NB4 (cell line): Measurements from ENCODE around the gene YPEL2.

Experiments
- DNase-seq: peaks from one replicate; pipeline ENCODE4 v3.0.0; 2010; ENCODE audit warnings: low read depth
- H3K4me3 ChIP-seq: one replicate; pipeline ENCODE4 v1.5.1; 2011; ENCODE audit warnings: mild to moderate bottlenecking, low read depth, low read length, moderate library complexity
- MYC ChIP-seq: IDR thresholded peaks from 2 replicates; pipeline ENCODE4 v1.6.1; 2011; ENCODE audit warnings: low read depth, low read length
- POLR2A ChIP-seq: IDR thresholded peaks from 2 replicates; pipeline ENCODE4 v1.6.1; 2011; ENCODE audit warnings: mild to moderate bottlenecking; ENCODE audit not compliant: insufficient read length; ENCODE audit errors: extremely low read depth
- TF ChIP-seq, protein P1 (sequence below): IDR thresholded peaks from one replicate; pipeline ENCODE4 v1.5.1; 2012; ENCODE audit warnings: low read depth, low read length
- TF ChIP-seq, protein P2 (sequence below): IDR thresholded peaks from 2 replicates; pipeline ENCODE4 v1.6.1; 2011; ENCODE audit warnings: low read depth, low read length

YPEL2 gene

DNA sequence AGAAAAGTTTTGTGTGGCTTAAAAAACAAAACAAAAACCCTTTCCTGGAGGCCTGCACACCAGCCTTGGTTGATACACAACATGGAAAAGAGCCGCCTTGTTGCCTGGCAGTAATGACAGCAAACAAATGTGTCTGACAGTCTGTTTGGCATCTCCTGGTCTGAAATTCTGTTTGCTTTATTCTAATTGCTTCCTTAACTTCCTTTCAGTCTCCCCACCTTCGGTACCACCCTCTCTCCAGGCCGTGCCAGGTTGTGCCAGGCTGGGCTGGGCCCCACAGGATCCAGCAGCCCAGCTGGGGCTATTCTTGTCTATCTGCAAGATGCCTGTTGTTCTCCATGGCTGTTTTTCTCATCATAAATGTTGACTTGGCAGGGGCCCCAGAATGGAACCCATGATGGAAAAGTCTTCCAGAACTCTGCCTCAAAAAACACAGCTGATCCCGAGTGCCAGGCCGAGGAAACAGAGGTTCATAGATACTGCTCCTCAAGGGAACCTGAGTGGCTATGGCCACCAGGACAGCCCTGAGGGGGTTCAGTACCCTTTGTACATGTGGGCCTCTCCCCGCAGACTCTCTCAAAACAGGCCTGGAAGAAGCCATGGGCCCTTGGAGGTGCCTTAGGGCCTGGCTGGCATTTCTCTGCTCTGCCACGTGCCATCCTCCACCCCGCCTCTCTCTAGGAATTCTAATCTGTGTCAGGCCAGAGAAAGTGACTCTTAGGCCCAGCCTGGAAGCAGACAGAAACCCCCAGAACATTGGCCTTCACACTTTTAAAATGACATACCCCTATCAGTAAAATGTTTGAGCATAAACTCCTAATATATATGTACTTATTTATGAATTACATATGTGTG, 50.5 kb downstream of the YPEL2 start:
- no peak overlapping the region for H3K4me3 ChIP-seq
- no peak for DNase-seq
- TF ChIP-seq, protein P1, sequence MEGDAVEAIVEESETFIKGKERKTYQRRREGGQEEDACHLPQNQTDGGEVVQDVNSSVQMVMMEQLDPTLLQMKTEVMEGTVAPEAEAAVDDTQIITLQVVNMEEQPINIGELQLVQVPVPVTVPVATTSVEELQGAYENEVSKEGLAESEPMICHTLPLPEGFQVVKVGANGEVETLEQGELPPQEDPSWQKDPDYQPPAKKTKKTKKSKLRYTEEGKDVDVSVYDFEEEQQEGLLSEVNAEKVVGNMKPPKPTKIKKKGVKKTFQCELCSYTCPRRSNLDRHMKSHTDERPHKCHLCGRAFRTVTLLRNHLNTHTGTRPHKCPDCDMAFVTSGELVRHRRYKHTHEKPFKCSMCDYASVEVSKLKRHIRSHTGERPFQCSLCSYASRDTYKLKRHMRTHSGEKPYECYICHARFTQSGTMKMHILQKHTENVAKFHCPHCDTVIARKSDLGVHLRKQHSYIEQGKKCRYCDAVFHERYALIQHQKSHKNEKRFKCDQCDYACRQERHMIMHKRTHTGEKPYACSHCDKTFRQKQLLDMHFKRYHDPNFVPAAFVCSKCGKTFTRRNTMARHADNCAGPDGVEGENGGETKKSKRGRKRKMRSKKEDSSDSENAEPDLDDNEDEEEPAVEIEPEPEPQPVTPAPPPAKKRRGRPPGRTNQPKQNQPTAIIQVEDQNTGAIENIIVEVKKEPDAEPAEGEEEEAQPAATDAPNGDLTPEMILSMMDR = no peak
- TF ChIP-seq, protein P2, sequence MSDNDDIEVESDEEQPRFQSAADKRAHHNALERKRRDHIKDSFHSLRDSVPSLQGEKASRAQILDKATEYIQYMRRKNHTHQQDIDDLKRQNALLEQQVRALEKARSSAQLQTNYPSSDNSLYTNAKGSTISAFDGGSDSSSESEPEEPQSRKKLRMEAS = no peak
- TF ChIP-seq POLR2A (no peak), MYC (no peak)

DNA sequence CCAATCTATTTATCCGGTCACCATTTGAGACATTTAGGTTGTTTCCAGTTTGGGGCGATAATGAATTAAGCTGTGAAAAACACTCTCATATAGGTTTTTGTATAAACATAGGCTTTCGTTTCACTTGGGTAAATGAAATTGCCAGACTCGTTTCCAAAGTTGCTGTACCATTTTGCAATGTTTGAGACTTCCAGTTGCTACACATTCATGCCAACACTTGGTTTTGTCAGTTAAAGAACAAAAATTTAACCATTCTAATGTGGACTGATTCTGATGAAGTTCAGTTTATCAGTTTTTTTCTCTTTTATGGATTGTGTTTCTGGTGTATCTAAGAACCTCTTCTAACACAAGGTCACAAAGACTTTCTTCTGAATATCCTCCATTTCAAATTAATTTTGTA, 52.4 kb downstream of the YPEL2 start:
- H3K4me3 ChIP-seq = no peak overlapping the region
- TF ChIP-seq, protein P1 = no peak
- TF ChIP-seq MYC = no peak
- TF ChIP-seq, protein P2 = no peak
- no peak for TF ChIP-seq POLR2A
- no peak for DNase-seq

DNA sequence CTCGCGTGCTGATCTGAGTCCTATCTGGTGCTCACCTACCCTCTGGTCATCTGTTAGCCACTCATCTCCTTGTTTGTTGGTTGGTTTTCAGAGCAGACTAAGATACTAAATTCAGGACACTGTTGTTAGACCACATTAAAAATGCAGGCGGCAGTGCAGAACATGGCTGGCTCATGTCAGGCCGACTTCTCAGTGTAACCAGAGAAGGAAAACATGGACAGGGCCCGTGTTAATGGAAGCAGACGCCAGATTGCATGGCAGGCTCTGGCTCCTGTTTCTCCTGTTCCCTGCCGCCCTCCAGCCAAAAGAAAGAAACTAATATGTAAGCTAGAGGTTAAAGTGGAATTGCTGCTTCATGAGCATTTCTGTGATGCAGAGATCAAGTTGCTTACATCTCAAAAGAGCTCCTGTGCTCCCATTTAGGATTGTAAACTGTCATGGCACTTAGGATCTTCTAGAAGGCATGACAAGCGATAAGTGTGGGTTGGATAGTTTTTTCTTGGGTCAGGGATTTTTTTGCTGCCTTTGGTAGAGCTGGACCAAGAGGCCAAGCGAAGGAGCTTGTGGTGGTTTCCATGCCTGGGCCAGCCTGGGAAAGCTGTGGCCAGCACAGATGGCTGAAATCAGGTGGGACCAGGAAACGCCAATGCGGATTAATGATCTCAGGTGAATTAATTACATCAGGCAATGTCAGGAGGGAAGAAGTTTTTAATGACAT, 56.1 kb downstream of the YPEL2 start:
- no peak overlapping the region for H3K4me3 ChIP-seq
- TF ChIP-seq MYC (no peak), POLR2A (no peak)
- TF ChIP-seq, protein P2 = no peak
- TF ChIP-seq, protein P1 = no peak
- DNase-seq = no peak

DNA sequence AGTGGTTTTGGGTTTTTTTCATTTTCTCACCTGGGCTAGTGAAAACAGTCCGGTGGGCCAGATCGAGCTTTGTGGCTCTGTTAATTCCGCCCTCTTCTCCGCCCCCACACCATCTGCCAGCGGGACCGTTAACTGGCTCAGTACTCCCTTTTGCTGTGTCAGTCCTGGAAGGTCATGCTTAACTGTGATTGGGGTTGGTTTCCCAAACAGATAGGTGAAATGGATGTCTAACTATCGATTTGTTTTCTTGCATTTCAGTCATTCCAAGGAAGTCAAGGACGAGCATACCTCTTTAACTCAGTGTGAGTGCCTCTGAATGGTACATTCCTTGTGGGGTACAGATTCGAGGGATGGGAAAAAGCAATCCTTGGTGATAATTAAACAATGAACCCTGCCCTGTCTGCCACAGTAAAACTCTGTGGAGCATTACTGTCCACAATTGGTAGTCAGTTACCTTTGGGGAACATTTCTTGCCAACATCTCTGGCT, 56.7 kb downstream of the YPEL2 start:
- H3K4me3 ChIP-seq = no peak overlapping the region
- no peak for DNase-seq
- TF ChIP-seq, protein P2 = no peak

DNA sequence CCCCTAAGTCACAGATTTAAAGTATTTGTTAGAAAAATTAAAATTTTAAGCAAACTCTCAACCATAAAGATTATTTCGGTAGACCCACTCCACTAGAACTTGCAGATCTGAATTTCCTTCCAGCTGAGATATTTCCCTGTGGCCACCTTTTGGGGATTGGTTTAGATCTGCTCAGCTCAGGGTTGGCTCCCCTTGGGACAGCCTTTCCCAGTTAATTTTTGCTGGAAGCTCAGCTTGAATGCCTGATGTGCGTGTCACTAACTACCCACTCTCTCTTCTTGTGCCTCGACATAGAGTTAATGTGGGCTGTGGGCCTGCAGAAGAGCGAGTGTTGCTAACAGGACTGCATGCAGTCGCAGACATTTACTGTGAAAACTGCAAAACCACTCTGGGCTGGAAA, 57.6 kb downstream of the YPEL2 start:
- TF ChIP-seq, protein P2 = no peak
- TF ChIP-seq MYC = no peak
- TF ChIP-seq POLR2A = no peak
- TF ChIP-seq, protein P1 = no peak
- DNase-seq = no peak
- no peak overlapping the region for H3K4me3 ChIP-seq

DNA sequence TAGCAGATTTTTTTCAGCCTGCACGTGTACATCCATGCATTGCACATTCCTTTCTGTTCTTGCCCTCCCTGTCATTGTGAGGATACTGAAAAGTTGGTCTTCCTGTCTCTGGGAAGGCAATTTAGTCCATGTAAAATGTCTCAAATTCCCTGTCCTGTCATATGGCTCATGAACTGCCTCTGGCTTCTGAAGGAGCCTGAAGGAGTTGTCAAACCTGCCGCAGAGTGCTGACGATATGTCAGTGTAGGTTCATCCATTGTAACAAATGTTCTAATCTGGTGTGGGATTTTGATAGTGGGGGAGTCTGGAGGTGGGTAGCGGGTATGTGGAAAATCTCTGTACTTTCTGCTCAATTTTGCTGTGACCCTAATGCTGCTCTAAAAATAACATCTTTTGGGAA, 59.6 kb downstream of the YPEL2 start:
- TF ChIP-seq, protein P1 = no peak
- no peak for TF ChIP-seq POLR2A
- TF ChIP-seq, protein P2 = no peak
- TF ChIP-seq MYC = no peak
- DNase-seq = no peak
- no peak overlapping the region for H3K4me3 ChIP-seq
